ENCODE measurements around the gene MUC2.

MUC2 gene

GRCh38 chr11:1052133-1053011, 22.3 kb upstream of the MUC2 start:
- no peak for TF ChIP-seq FOXP2 (optimal IDR thresholded peaks at IDR 0.05; ENCODE audit: control extremely low read depth, extremely low read length, insufficient read depth)
- no peak for TF ChIP-seq POLR2AphosphoS5 (IDR thresholded peaks at IDR 0.05; ENCODE audit: borderline replicate concordance, low read depth, low read length)
- TF ChIP-seq EZH2 (IDR thresholded peaks at IDR 0.05) = no peak
- Histone ChIP-seq H3K9me3 (ENCODE audit: low read depth, low read length) (no peaks in the 10 kb centered on the region), H3K27ac (no peak overlapping the region), H3K9ac (ENCODE audit: insufficient read length) (no peak overlapping the region), H3K36me3 (ENCODE audit: insufficient read depth, low read length) (no peaks in the 10 kb centered on the region), H3K4me3 (no peak overlapping the region)
- no peak for DNase-seq (ENCODE audit: low read depth, low spot score)

GRCh38 chr11:1053121-1053901, 21.4 kb upstream of the MUC2 start:
- no peak for DNase-seq (ENCODE audit: low read depth, low spot score)
- TF ChIP-seq POLR2AphosphoS5 (IDR thresholded peaks at IDR 0.05; ENCODE audit: borderline replicate concordance, low read depth, low read length) = no peak
- no peak for TF ChIP-seq EZH2 (IDR thresholded peaks at IDR 0.05)
- no peak for TF ChIP-seq FOXP2 (optimal IDR thresholded peaks at IDR 0.05; ENCODE audit: control extremely low read depth, extremely low read length, insufficient read depth)
- no peaks in the 10 kb centered on the region for H3K9me3 ChIP-seq (ENCODE audit: low read depth, low read length)
- H3K27ac ChIP-seq = no peak overlapping the region
- H3K4me3 ChIP-seq = no peak overlapping the region
- no peak overlapping the region for H3K9ac ChIP-seq (ENCODE audit: insufficient read length)
- no peaks in the 10 kb centered on the region for H3K36me3 ChIP-seq (ENCODE audit: insufficient read depth, low read length)

GRCh38 chr11:1054143-1055108, 20.2 kb upstream of the MUC2 start:
- Histone ChIP-seq H3K4me3 (no peak overlapping the region), H3K36me3 (ENCODE audit: insufficient read depth, low read length) (no peaks in the 10 kb centered on the region), H3K9me3 (ENCODE audit: low read depth, low read length) (no peaks in the 10 kb centered on the region), H3K9ac (ENCODE audit: insufficient read length) (no peak overlapping the region), H3K27ac (no peak overlapping the region)
- DNase-seq (ENCODE audit: low read depth, low spot score) = no peak
- TF ChIP-seq POLR2AphosphoS5 (IDR thresholded peaks at IDR 0.05; ENCODE audit: borderline replicate concordance, low read depth, low read length) (no peak), FOXP2 (optimal IDR thresholded peaks at IDR 0.05; ENCODE audit: control extremely low read depth, extremely low read length, insufficient read depth) (no peak), EZH2 (IDR thresholded peaks at IDR 0.05) (no peak)

- Histone ChIP-seq H3K4me3 (no peak overlapping the region), H3K9ac (ENCODE audit: insufficient read length) (no peak overlapping the region), H3K27ac (no peak overlapping the region), H3K9me3 (ENCODE audit: low read depth, low read length) (no peaks in the 10 kb centered on the region), H3K36me3 (ENCODE audit: insufficient read depth, low read length) (no peaks in the 10 kb centered on the region)
- no peak for TF ChIP-seq EZH2 (IDR thresholded peaks at IDR 0.05)
- no peak for TF ChIP-seq POLR2AphosphoS5 (IDR thresholded peaks at IDR 0.05; ENCODE audit: borderline replicate concordance, low read depth, low read length)
- TF ChIP-seq FOXP2 (optimal IDR thresholded peaks at IDR 0.05; ENCODE audit: control extremely low read depth, extremely low read length, insufficient read depth) = no peak
- DNase-seq (ENCODE audit: low read depth, low spot score) = no peak
Measured at GRCh38 chr11:1055109-1055703, 19.5 kb upstream of the MUC2 start.

GRCh38 chr11:1055990-1056771, 18.5 kb upstream of the MUC2 start:
- TF ChIP-seq EZH2 (IDR thresholded peaks at IDR 0.05) (no peak), FOXP2 (optimal IDR thresholded peaks at IDR 0.05; ENCODE audit: control extremely low read depth, extremely low read length, insufficient read depth) (no peak), POLR2AphosphoS5 (IDR thresholded peaks at IDR 0.05; ENCODE audit: borderline replicate concordance, low read depth, low read length) (no peak)
- Histone ChIP-seq H3K27ac (no peak overlapping the region), H3K9ac (ENCODE audit: insufficient read length) (no peak overlapping the region), H3K36me3 (ENCODE audit: insufficient read depth, low read length) (no peaks in the 10 kb centered on the region), H3K9me3 (ENCODE audit: low read depth, low read length) (no peaks in the 10 kb centered on the region), H3K4me3 (no peak overlapping the region)
- no peak for DNase-seq (ENCODE audit: low read depth, low spot score)

- TF ChIP-seq FOXP2 (optimal IDR thresholded peaks at IDR 0.05; ENCODE audit: control extremely low read depth, extremely low read length, insufficient read depth) (no peak), EZH2 (IDR thresholded peaks at IDR 0.05) (no peak), POLR2AphosphoS5 (IDR thresholded peaks at IDR 0.05; ENCODE audit: borderline replicate concordance, low read depth, low read length) (no peak)
- DNase-seq (ENCODE audit: low read depth, low spot score) = no peak
- Histone ChIP-seq H3K27ac (no peak overlapping the region), H3K36me3 (ENCODE audit: insufficient read depth, low read length) (no peaks in the 10 kb centered on the region), H3K9ac (ENCODE audit: insufficient read length) (no peak overlapping the region), H3K9me3 (ENCODE audit: low read depth, low read length) (no peaks in the 10 kb centered on the region), H3K4me3 (no peak overlapping the region)
Measured at GRCh38 chr11:1057806-1058205, 16.9 kb upstream of the MUC2 start.

GRCh38 chr11:1059759-1060158, 14.9 kb upstream of the MUC2 start:
- no peaks in the 10 kb centered on the region for H3K9me3 ChIP-seq (ENCODE audit: low read depth, low read length)
- DNase-seq (ENCODE audit: low read depth, low spot score) = no peak
- no peak overlapping the region for H3K9ac ChIP-seq (ENCODE audit: insufficient read length)
- H3K27ac ChIP-seq = no peak overlapping the region
- no peaks in the 10 kb centered on the region for H3K36me3 ChIP-seq (ENCODE audit: insufficient read depth, low read length)
- H3K4me3 ChIP-seq = no peak overlapping the region
- TF ChIP-seq FOXP2 (optimal IDR thresholded peaks at IDR 0.05; ENCODE audit: control extremely low read depth, extremely low read length, insufficient read depth) (no peak), EZH2 (IDR thresholded peaks at IDR 0.05) (no peak), POLR2AphosphoS5 (IDR thresholded peaks at IDR 0.05; ENCODE audit: borderline replicate concordance, low read depth, low read length) (no peak)

Data from SK-N-MC (cell line).